PC-3 (cell line): ENCODE measurements around the gene CCDC14. TPM values are rescaled to one million over a fixed set of nuclear protein-coding genes. Genes with fewer than 3 reads are reported as not detected.

ENCODE experiments used
- ATAC-seq: fragments of 200-7000 bp; cut with Tn5 transposase; 2 replicates; pipeline ENCODE4 v1.9.1; 2020; ENCODE audit warnings: mild to moderate bottlenecking, moderate library complexity
- BruUV-seq: library from RNA; stranded (reverse); fragments of 400-500 nt; replicated peaks from 2 replicates; lab custom pipeline; 2021; lab: Mats Ljungman, UMichigan
- CTCF ChIA-PET: fragments of 300-600 bp; sonication (Branson Sonifier 250); formaldehyde crosslinking; loops from one replicate; lab custom pipeline; 2022; ENCODE audit warnings: antibody characterized with exemption; lab: Charles Lee
- POLR2A ChIA-PET: fragments of 300-600 bp; sonication (Branson Sonifier 250); formaldehyde crosslinking; loops from one replicate; lab custom pipeline; 2022; ENCODE audit warnings: antibody characterized with exemption; ENCODE audit not compliant: unreplicated experiment; lab: Charles Lee
- DNase-seq: peaks from one replicate; pipeline ENCODE4 v3.0.0-alpha.2; 2015
- H2AFZ ChIP-seq: fragments of 300-600 bp; sonication (generic); 2 replicates; pipeline ENCODE4 v1.6.0; 2016; ENCODE audit warnings: antibody characterized with exemption, low read length
- H3F3A ChIP-seq: fragments of 300-600 bp; sonication (generic); one replicate; pipeline ENCODE4 v1.6.0; 2017; ENCODE audit warnings: antibody characterized with exemption, low read length, control low read depth, mild to moderate bottlenecking; ENCODE audit not compliant: unreplicated experiment
- H3K27ac ChIP-seq: fragments of 300-600 bp; sonication (generic); 2 replicates; pipeline ENCODE4 v1.5.1; 2016; ENCODE audit warnings: mild to moderate bottlenecking, low read length
- H3K27me3 ChIP-seq: fragments of 300-600 bp; sonication (generic); 2 replicates; pipeline ENCODE4 v1.6.1; 2016; ENCODE audit warnings: low read length, mixed read lengths
- H3K36me3 ChIP-seq: fragments of 300-600 bp; sonication (generic); 2 replicates; pipeline ENCODE4 v1.6.1; 2016; ENCODE audit warnings: low read depth, mixed run types, low read length, mixed read lengths
- H3K4me1 ChIP-seq: fragments of 300-600 bp; sonication (generic); 2 replicates; pipeline ENCODE4 v1.5.1; 2016; ENCODE audit warnings: low read length; ENCODE audit not compliant: insufficient read depth
- H3K4me2 ChIP-seq: fragments of 300-600 bp; sonication (generic); 2 replicates; pipeline ENCODE4 v1.6.0; 2016; ENCODE audit warnings: low read length
- H3K4me3 ChIP-seq: fragments of 300-600 bp; sonication (generic); 2 replicates; pipeline ENCODE4 v1.5.1; 2016; ENCODE audit warnings: mild to moderate bottlenecking, low read length, mixed read lengths
- H3K79me2 ChIP-seq: fragments of 300-600 bp; sonication (generic); 2 replicates; pipeline ENCODE4 v1.6.1; 2017; ENCODE audit warnings: low read length, mixed read lengths
- H3K9ac ChIP-seq: fragments of 300-600 bp; sonication (generic); 2 replicates; pipeline ENCODE4 v1.6.0; 2016; ENCODE audit warnings: mild to moderate bottlenecking, low read length
- H3K9me2 ChIP-seq: fragments of 300-600 bp; sonication (generic); replicated peaks from 2 replicates; pipeline ENCODE4 v1.6.1; 2016; ENCODE audit warnings: mixed run types, low read length, mixed read lengths
- H3K9me3 ChIP-seq: fragments of 300-600 bp; sonication (generic); 2 replicates; pipeline ENCODE4 v1.6.1; 2016; ENCODE audit warnings: low read length, mixed read lengths
- H4K20me1 ChIP-seq: fragments of 300-600 bp; sonication (generic); 2 replicates; pipeline ENCODE4 v1.6.1; 2016; ENCODE audit warnings: low read length, mixed read lengths
- CTCF ChIP-seq: fragments of 300-600 bp; sonication (generic); conservative IDR thresholded peaks from 2 replicates; pipeline ENCODE4 v1.5.1; 2017; ENCODE audit warnings: antibody characterized with exemption, low read depth, mild to moderate bottlenecking, low read length
- EZH2 ChIP-seq: fragments of 300-600 bp; sonication (generic); IDR thresholded peaks from one replicate; pipeline ENCODE4 v1.6.1; 2017; ENCODE audit warnings: antibody characterized with exemption, mild to moderate bottlenecking, low read length; ENCODE audit not compliant: unreplicated experiment
- EZH2phosphoT487 ChIP-seq: fragments of 300-600 bp; sonication (generic); IDR thresholded peaks from 2 replicates; pipeline ENCODE4 v1.6.1; 2018; ENCODE audit warnings: mild to moderate bottlenecking, antibody characterized with exemption, low read length, borderline replicate concordance
- intact Hi-C: fragments of 100-400 bp; cut with micrococcal nuclease; formaldehyde crosslinking; loops from 2 replicates; pipeline ENCODE4 v1.9.0; 2023
- total RNA-seq: library from RNA; depleted of rRNA; stranded (reverse); fragments of >200 nt; gene quantifications from 2 replicates; pipeline ENCODE4 v1.2.3, GENCODE V29; 2014

CCDC14 gene
- total RNA-seq, 1 experiment from 2014 or later = 62.6 TPM

GRCh38 chr3:123907720-123908119 lies 53.3 kb downstream of the CCDC14 start:
- no peak for DNase-seq
- no peaks in the 10 kb centered on the region for H3K27me3 ChIP-seq

GRCh38 chr3:123899300-123899865 lies 61.6 kb downstream of the CCDC14 start:
- no peak for ATAC-seq
- Histone ChIP-seq H3K79me2 (no peaks in the 10 kb centered on the region), H3K27me3 (no peaks in the 10 kb centered on the region), H3K4me3 (no peak overlapping the region), H3K36me3 (no peaks in the 10 kb centered on the region), H3K9me2 (no peaks in the 10 kb centered on the region), H3F3A (no peaks in the 10 kb centered on the region), H3K9me3 (peaks cover 2% of the 10 kb centered on the region; the same call in 1 of the 2 replicates), H3K9ac (no peak overlapping the region), H4K20me1 (no peaks in the 10 kb centered on the region), H2AFZ (no peak overlapping the region), H3K4me1 (peaks cover 5% of the 10 kb centered on the region; the same call in 1 of the 2 replicates), H3K4me2 (no peak overlapping the region), H3K27ac (no peak overlapping the region)
- TF ChIP-seq EZH2 = no peak
- no peak for TF ChIP-seq EZH2phosphoT487
- no peak for TF ChIP-seq CTCF
- no TSS peak for BruUV-seq
- CTCF ChIA-PET = no interaction called here
- intact Hi-C loops = no loop called here
- peak; percentile 43 for DNase-seq
- POLR2A ChIA-PET = no interaction called here

More at GRCh38 chr3:123907720-123908119, 53.3 kb downstream of the CCDC14 start:
- Histone ChIP-seq H3K79me2 (no peaks in the 10 kb centered on the region), H4K20me1 (no peaks in the 10 kb centered on the region), H3K9me2 (no peaks in the 10 kb centered on the region), H3K27ac (no peak overlapping the region), H3K9ac (no peak overlapping the region), H3K4me3 (no peak overlapping the region), H3K9me3 (no peaks in the 10 kb centered on the region), H2AFZ (no peak overlapping the region), H3F3A (no peaks in the 10 kb centered on the region), H3K4me1 (no peaks in the 10 kb centered on the region), H3K36me3 (no peaks in the 10 kb centered on the region), H3K4me2 (no peak overlapping the region)
- no peak for ATAC-seq
- intact Hi-C loops = no loop called here
- POLR2A ChIA-PET = no interaction called here
- CTCF ChIA-PET = interaction anchor here (0.6 kb wide), 2 partner anchors 40 to 53 kb away, joined by 3 read pairs; partner anchors contain the start of gene CCDC14
- no TSS peak for BruUV-seq
- TF ChIP-seq EZH2 (no peak), CTCF (peak; percentile 29; the same call in 1 of the 2 replicates)

- Histone ChIP-seq H3K9ac (no peak overlapping the region), H3K4me1 (no peaks in the 10 kb centered on the region), H3K36me3 (no peaks in the 10 kb centered on the region), H3K4me2 (no peak overlapping the region), H2AFZ (no peak overlapping the region), H3K9me3 (peaks cover 19% of the 10 kb centered on the region), H3K9me2 (no peaks in the 10 kb centered on the region), H3K79me2 (no peaks in the 10 kb centered on the region), H3K4me3 (no peak overlapping the region), H4K20me1 (no peaks in the 10 kb centered on the region), H3F3A (no peaks in the 10 kb centered on the region), H3K27me3 (no peaks in the 10 kb centered on the region), H3K27ac (no peak overlapping the region)
- no peak for TF ChIP-seq EZH2
- no peak for TF ChIP-seq CTCF
- no peak for TF ChIP-seq EZH2phosphoT487
- BruUV-seq = no TSS peak
- ChIA-PET CTCF (no interaction called here), POLR2A (no interaction called here)
- ATAC-seq (no peak), DNase-seq (no peak)
- intact Hi-C loops = no loop called here
These were observed 68.0 kb downstream of the CCDC14 start for GRCh38 chr3:123893012-123893411.
